GM08714 (cell line): ENCODE measurements around the gene ELAVL1.

Experiments
- H3K4me3 ChIP-seq: fragments of 200-500 bp; sonication (Bioruptor generic); 2 replicates; pipeline ENCODE4 v1.5.1; 2014; ENCODE audit warnings: mild to moderate bottlenecking, low read length, inconsistent platforms
- ZNF274 ChIP-seq: IDR thresholded peaks from 2 replicates; pipeline ENCODE4 v1.6.1; 2012; ENCODE audit warnings: mild to moderate bottlenecking, low read depth, low read length

Gene ELAVL1

GRCh38 chr19:7999376-7999775 is 6.1 kb downstream of the ELAVL1 start:
- no peak overlapping the region for H3K4me3 ChIP-seq
- TF ChIP-seq ZNF274, result no peak

- TF ChIP-seq ZNF274, result no peak
- no peak overlapping the region for H3K4me3 ChIP-seq
Measured at GRCh38 chr19:7997809-7998480, 7.5 kb downstream of the ELAVL1 start.

- no peak overlapping the region for H3K4me3 ChIP-seq
- no peak for TF ChIP-seq ZNF274
Measured at GRCh38 chr19:7996883-7997282, 8.6 kb downstream of the ELAVL1 start.

GRCh38 chr19:7995810-7996158 is 9.7 kb downstream of the ELAVL1 start:
- H3K4me3 ChIP-seq, result no peak overlapping the region
- no peak for TF ChIP-seq ZNF274

- H3K4me3 ChIP-seq, result no peak overlapping the region
- TF ChIP-seq ZNF274, result no peak
Measured at GRCh38 chr19:7994928-7995809, 10.3 kb downstream of the ELAVL1 start.

GRCh38 chr19:7994114-7994513 is 11.3 kb downstream of the ELAVL1 start:
- H3K4me3 ChIP-seq, result no peak overlapping the region
- no peak for TF ChIP-seq ZNF274

GRCh38 chr19:7993560-7993959 is 11.9 kb downstream of the ELAVL1 start:
- H3K4me3 ChIP-seq, result no peak overlapping the region
- no peak for TF ChIP-seq ZNF274

GRCh38 chr19:7992575-7992974 is 12.9 kb downstream of the ELAVL1 start:
- TF ChIP-seq ZNF274, result no peak

GRCh38 chr19:7989071-7989575 is 16.3 kb downstream of the ELAVL1 start:
- no peak for TF ChIP-seq ZNF274
- no peak overlapping the region for H3K4me3 ChIP-seq

More at GRCh38 chr19:7992575-7992974, 12.9 kb downstream of the ELAVL1 start:
- no peak overlapping the region for H3K4me3 ChIP-seq

- no peak for TF ChIP-seq ZNF274
- no peak overlapping the region for H3K4me3 ChIP-seq
Measured at GRCh38 chr19:7988307-7988706, 17.1 kb downstream of the ELAVL1 start.

GRCh38 chr19:7987114-7987768 is 18.2 kb downstream of the ELAVL1 start:
- no peak overlapping the region for H3K4me3 ChIP-seq
- no peak for TF ChIP-seq ZNF274

- H3K4me3 ChIP-seq, result no peak overlapping the region
- no peak for TF ChIP-seq ZNF274
Measured at GRCh38 chr19:7986321-7987113, 18.9 kb downstream of the ELAVL1 start.

- TF ChIP-seq ZNF274, result no peak
- no peak overlapping the region for H3K4me3 ChIP-seq
Measured at GRCh38 chr19:7985481-7985911, 19.9 kb downstream of the ELAVL1 start.
